EL (cell line): ENCODE measurements around the gene MMD2.
A peak's percentile ranks its signal among the peaks of the same experiment; 100 is the strongest.
"Not testable (repeated sequence)": the region's sequence is repeated elsewhere in the genome, so short reads cannot be mapped to it uniquely, and the experiment has no call there.

Experiments
- DNase-seq: peaks from one replicate; pipeline ENCODE4 v3.0.0-alpha.2; 2016

The MMD2 gene

DNA sequence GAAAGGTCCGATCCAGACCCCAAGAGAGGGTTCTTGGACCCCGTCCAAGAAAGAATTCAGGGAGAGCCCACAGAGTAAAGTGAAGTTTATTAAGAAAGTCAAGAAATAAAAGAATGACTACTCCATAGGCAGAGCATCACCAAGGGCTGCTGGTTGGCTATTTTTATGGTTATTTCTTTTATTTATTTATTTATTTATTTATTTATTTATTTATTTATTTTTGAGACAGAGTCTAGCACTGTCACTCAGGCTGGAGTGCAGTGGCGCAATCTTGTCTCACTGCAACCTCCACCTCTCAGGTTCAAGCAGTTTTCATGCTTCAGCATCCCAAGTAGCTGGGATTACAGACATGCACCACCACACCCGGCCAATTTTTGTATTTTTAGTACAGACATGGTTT is 65.8 kb downstream of the MMD2 start:
- not testable (repeated sequence) for DNase-seq

GRCh38 chr7:4891522-4891921 is 67.5 kb downstream of the MMD2 start:
- DNase-seq = not testable (repeated sequence)

DNA sequence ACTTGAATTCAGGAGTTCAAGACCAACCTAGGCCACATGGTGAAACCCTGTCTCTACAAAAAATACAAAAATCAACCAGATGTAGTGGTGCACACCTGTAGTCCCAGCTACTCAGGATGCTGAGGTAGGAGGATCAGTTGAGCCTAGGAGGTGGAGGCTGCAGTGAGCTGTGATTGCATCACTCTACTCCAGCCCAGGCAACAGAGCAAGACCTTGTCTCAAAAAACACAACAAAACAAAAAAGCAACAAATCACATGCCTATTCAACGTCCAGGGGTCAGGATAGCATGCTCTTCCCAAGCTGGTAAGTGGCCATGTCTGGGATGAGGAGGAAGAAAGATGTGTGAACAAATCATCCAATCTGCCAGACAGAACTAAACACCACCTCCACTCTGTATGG is 69.3 kb downstream of the MMD2 start:
- no peak for DNase-seq

DNA sequence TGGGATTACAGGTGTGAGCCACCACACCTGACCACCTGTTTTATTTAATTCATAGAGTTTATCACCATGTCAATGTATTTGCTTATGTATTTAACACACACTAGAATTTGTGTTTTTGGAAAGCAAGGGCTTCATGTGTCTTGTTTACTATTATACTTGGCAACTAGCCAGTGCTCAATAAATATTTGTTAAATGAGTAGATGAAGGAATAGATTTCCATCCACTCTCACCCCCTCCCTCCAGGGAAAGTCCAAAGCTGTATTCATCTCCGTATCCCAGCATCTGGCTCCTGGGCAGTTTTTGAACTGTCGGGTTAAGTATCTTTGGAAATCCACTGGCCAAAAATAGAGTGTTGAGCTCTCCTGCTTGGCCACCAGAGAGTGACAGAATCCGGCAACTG is 70.8 kb downstream of the MMD2 start:
- DNase-seq = no peak

DNA sequence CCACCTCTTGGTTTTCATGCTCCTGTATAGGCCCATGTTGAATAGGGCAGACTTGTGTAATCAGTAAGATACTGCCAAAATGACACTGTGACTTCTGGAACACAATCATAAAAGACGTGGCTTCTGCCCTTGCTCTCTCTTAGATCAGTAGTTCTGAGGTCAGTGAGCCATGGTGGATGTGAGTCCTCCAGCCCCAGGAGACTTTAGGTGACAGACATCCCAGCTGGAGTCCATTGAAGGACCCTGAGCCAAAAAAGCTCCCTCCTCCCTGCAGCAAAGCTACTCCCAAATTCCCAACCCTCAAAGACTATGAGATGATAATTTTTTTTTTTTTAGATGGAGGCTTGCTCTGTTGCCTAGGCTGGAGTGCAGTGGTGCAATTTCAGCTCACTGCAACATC is 72.3 kb downstream of the MMD2 start:
- no peak for DNase-seq

DNA sequence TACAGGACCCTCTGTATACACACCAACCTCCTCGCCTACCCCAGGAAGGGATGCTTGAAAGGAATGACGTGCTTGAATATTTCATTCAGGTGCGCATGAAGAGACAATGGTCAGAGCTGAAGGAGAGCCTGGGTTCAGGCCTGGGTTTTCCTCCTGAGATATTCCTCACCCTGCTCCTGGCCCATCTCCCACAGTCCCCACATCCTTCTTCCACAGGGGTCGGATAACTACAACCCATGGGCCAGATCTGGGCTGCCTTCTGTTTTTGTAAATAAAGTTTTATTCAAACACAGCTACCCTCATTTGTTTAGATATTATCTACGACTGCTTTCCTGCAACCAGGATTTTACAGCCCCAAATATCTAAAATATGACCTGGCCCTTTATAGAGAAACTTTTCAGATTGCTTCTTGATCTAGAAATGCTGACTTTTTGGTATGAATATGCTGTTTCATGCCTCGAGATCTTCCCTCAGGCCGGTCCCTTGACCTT is 73.6 kb downstream of the MMD2 start:
- no peak for DNase-seq

- no peak for DNase-seq
Observed at GRCh38 chr7:4884164-4884563, 74.8 kb downstream of the MMD2 start.

DNA sequence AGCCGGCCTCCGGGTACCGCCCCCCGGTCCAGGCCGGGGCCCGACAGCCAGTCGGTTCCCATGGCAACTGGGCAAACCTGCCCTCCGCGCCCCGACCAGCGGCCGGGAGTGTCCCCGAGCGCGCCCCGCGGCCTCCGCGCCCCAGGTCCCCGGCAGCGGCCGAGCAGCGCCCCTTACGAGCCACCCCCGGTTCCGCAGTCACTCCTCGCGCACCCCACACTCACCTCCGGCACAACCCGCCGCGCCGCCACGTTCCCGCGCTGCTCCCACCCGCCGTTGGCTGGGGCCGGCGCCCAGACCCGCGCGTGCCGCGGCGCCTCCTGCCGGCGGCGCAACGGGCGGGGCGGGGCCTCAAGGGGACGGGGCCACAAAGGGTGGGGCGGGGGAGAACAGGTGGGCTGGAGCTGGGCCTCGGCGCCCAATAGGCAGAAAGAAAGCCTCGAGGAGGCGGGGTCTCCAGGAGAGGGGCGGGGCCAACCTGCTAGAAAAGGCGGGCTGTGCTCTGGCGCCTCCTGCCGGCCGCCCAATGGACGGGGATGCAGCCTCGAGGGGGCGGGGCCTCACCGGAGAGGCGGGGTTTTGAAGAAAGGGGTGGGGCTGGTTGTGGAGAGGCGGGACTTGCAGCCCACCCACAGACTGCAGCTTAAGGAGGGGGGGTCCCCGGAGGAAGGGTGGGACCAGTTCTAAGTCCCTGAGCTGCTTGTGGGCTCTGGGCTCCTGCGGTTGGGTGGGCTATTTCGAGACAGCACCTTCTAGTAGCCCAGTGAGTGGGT is 75.4 kb downstream of the MMD2 start, which contains the start of gene RADIL:
Gene RADIL (minus strand): TSS at position 345 of the 773 bp plus-strand sequence. CDS start 5,577 bp downstream, outside the sequence.
- peak; percentile 85 for DNase-seq

DNA sequence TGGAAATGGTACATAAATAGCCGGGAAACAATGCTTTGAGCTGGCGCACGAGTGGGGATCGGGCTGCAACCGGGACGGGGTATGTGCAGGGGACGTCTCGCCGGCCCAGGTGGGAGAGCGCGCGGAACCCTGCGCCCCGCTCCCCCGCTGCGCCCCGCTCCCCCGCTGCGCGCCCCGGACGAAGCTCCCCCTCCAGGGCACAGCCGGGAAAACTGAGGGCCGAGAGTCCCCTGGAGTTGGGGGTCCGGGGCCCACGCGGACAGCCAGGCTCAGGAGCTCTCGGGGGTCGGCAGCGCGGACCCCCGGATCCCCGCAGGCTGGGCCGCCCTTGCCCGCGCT is 76.0 kb downstream of the MMD2 start:
- DNase-seq = no peak

DNA sequence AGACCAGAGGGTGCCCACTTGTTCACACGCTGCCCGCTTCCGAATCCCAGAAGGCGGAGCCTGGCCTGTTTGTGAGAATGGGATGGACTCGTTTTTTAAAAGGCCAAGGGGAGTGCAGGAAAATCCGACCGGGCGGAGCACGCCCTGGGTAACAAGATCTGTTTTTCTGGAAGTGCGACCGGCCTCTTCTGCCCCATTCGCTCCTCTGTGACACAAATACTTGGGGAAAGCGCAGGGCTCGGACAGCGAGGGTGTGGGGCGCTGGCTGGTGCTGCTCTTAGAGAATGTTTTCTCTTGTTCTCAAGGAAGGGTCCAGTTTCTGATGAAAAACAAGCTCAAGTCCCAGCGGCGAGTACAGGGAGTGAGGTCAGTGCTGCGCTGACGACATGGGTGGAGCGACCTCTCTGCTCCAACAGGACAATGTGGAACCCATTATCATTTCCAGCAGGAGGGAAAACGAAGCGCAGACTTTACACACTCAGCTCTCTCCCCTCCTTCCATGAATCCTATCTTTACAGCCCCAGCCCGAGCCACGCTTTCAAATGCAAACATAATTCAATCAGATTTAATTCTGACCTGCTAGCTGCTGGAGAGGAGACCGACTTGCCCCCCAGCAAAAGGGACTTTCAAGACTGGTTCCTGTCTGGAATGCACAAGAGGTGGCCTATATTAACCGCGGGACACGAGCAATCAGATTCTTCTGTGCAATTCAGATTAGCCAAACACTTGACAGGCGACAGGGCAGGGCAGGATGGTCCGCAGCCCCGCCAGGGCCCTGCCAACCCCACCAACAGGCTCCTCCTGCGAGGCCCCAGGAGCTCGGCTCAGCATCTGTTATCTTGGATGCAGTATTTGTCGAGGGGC is 76.6 kb downstream of the MMD2 start:
- peak; percentile 67 for DNase-seq

DNA sequence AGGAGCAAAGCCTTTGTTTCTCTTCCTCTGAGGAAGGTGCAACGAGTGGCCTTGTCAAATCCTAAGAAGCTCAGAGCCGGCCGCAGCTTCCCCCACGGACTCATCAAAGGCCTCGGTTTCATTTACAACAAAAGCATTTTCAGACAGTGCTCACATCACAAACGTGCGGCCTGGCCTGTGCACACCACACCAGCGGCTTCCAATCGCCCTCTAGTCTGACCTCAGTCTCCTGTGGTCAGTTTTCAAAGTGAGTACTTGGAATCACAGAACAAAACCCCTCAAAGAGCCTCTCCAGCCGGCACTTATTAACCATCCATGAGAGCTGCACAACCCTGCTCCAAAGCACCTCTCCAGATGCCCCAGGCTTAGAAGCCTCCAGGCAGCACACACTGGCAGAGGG is 78.8 kb downstream of the MMD2 start:
- no peak for DNase-seq

DNA sequence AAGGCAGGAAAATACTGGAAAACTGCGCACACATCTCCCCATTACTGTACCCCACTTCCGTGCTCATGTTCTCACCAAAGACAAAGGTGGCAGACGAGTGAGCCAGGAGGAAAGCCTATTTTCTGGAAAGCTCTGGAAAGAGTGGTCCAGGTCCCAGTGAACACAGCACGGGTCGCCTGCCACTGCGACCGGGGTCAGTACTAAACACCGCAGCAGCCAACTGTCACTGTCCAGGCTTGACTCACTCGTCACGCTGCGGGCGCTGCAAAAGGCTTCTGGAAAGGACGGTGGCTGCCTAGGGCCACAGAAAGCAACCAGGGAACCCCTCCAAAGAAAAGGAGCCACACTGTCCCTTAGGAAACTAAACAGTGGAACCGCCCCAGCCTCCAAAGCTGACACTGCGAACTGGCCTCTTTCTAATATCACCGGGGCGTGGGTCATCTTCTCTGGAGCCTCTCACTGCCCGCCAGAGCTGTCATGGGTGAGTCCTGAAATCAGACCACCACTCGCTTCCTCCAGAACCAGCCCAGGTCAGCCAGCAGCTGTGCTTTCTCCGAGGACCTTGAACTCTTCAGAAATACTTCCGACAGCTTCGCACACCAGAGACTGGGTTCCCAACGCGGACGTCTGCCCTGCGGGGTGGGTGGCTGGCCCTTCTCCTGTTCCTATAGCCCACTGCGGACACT is 79.4 kb downstream of the MMD2 start:
- no peak for DNase-seq

GRCh38 chr7:4878336-4879335 is 80.4 kb downstream of the MMD2 start:
- DNase-seq = no peak

GRCh38 chr7:4876586-4876985 is 82.4 kb downstream of the MMD2 start:
- DNase-seq = no peak

GRCh38 chr7:4875391-4875790 is 83.6 kb downstream of the MMD2 start:
- no peak for DNase-seq

GRCh38 chr7:4873071-4873944 is 85.7 kb downstream of the MMD2 start:
- DNase-seq = no peak

GRCh38 chr7:4871930-4872675 is 86.9 kb downstream of the MMD2 start:
- no peak for DNase-seq

DNA sequence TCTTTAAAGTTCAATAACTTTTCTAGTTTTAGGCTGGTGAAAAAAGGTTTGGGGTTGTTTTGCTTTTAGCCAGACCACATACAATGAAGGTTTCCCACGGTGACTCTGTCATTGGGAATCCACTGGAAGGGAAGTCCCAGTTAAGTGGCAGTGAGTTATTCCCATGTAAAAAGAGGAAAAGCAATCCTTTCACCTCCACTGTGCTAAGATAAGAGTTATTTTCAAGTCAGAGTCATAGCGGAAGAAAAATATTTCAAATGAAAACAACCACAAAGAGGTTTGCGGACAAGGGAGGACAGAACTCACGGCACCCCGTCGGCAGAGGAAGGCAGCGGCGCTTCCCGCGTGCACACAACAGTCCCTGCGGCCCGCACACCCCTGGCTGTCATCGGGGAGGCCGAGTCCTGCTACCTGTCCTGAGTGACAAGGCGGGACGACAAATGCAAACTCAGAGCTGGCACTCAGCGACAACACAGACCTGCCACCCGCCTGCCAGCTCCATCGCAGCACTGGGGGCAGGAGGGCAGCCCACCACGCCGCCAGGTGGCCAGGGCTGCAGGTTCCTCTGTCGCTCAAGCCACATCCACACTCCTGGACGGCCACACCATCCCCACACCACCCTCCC is 87.8 kb downstream of the MMD2 start:
- DNase-seq = no peak

- no peak for DNase-seq
Observed at GRCh38 chr7:4868493-4868892, 90.5 kb downstream of the MMD2 start.
